IMR-90 (cell line): Measurements from ENCODE around the gene CCDC63. TPM values are rescaled to one million over a fixed set of nuclear protein-coding genes. Genes with fewer than 3 reads are reported as not detected.

Source experiments
- ATAC-seq: fragments of 200-7000 bp; cut with Tn5 transposase; 2 replicates; pipeline ENCODE4 v1.9.1; 2020; ENCODE audit warnings: low read depth, mild to moderate bottlenecking, moderate library complexity
- BruUV-seq: library from RNA; stranded (reverse); fragments of 400-500 nt; replicated peaks from 2 replicates; lab custom pipeline; 2021; lab: Mats Ljungman, UMichigan
- CTCF ChIA-PET: fragments of 300-600 bp; formaldehyde crosslinking; extraction: SDS; loops from one replicate; lab custom pipeline; 2021; ENCODE audit warnings: antibody characterized with exemption; lab: Yijun Ruan, JAX
- POLR2A ChIA-PET: fragments of 300-600 bp; sonication (Branson Sonifier 250); formaldehyde crosslinking; loops from one replicate; lab custom pipeline; 2022; ENCODE audit warnings: antibody characterized with exemption; ENCODE audit not compliant: unreplicated experiment; lab: Charles Lee
- DNase-seq: peaks from one replicate; pipeline ENCODE4 v3.0.0; 2013
- H2AFZ ChIP-seq: replicated peaks from 2 replicates; pipeline ENCODE3; 2013; ENCODE audit warnings: low read length, mild to moderate bottlenecking; ENCODE audit not compliant: poor library complexity
- H2AK5ac ChIP-seq: 2 replicates; pipeline ENCODE4 v1.6.1; 2013; ENCODE audit warnings: low read depth, low read length, inconsistent platforms
- H2AK9ac ChIP-seq: replicated peaks from 2 replicates; pipeline ENCODE3; 2013; ENCODE audit warnings: mild to moderate bottlenecking, low read depth, low read length, moderate library complexity; ENCODE audit not compliant: poor library complexity
- H2BK120ac ChIP-seq: 2 replicates; pipeline ENCODE4 v1.6.1; 2013; ENCODE audit warnings: low read depth, low read length, inconsistent platforms
- H2BK15ac ChIP-seq: 3 replicates; pipeline ENCODE4 v1.6.1; 2013; ENCODE audit warnings: low read depth, low read length, inconsistent platforms
- H2BK20ac ChIP-seq: 2 replicates; pipeline ENCODE4 v1.6.1; 2013; ENCODE audit warnings: low read depth, mild to moderate bottlenecking, inconsistent platforms, low read length, moderate library complexity
- H2BK5ac ChIP-seq: 2 replicates; pipeline ENCODE4 v1.6.1; 2013; ENCODE audit warnings: mild to moderate bottlenecking, low read depth, low read length, inconsistent platforms; ENCODE audit not compliant: poor library complexity, severe bottlenecking
- H3K14ac ChIP-seq: replicated peaks from 2 replicates; pipeline ENCODE4 v1.6.1; 2013; ENCODE audit warnings: low read depth, low read length, inconsistent platforms
- H3K18ac ChIP-seq: 2 replicates; pipeline ENCODE4 v1.6.1; 2013; ENCODE audit warnings: low read depth, low read length, control low read depth
- H3K23ac ChIP-seq: 2 replicates; pipeline ENCODE4 v1.6.1; 2013; ENCODE audit warnings: low read depth, low read length, inconsistent platforms
- H3K27ac ChIP-seq: 2 replicates; pipeline ENCODE4 v1.5.1; 2013; ENCODE audit warnings: mild to moderate bottlenecking, control low read depth, low read length; ENCODE audit not compliant: insufficient read depth
- H3K27me3 ChIP-seq: 2 replicates; pipeline ENCODE4 v1.6.1; 2013; ENCODE audit warnings: low read length; ENCODE audit not compliant: control insufficient read depth, insufficient read depth
- H3K36me3 ChIP-seq: 2 replicates; pipeline ENCODE4 v1.6.1; 2013; ENCODE audit warnings: low read length, mixed read lengths; ENCODE audit not compliant: control insufficient read depth, insufficient read depth
- H3K4ac ChIP-seq: 2 replicates; pipeline ENCODE4 v1.6.1; 2013; ENCODE audit warnings: low read depth, low read length, inconsistent platforms
- H3K4me1 ChIP-seq: 2 replicates; pipeline ENCODE4 v1.6.1; 2013; ENCODE audit warnings: low read length, mixed read lengths; ENCODE audit not compliant: control insufficient read depth, insufficient read depth
- H3K4me2 ChIP-seq: 2 replicates; pipeline ENCODE4 v1.6.1; 2013; ENCODE audit warnings: low read depth, mild to moderate bottlenecking, control low read depth, low read length, moderate library complexity
- H3K4me3 ChIP-seq: 2 replicates; pipeline ENCODE4 v1.5.1; 2013; ENCODE audit warnings: low read depth, mild to moderate bottlenecking, control low read depth, low read length, moderate library complexity; ENCODE audit not compliant: insufficient read depth
- H3K56ac ChIP-seq: 2 replicates; pipeline ENCODE4 v1.6.1; 2013; ENCODE audit warnings: low read length, inconsistent platforms; ENCODE audit not compliant: insufficient read depth; ENCODE audit errors: extremely low read depth
- H3K79me1 ChIP-seq, 2 experiments: 2 replicates each; pipeline ENCODE4 v1.6.1; 2013; ENCODE audit warnings: low read length in 2 of 2, inconsistent platforms in 1 of 2, low read depth in 1 of 2
- H3K9ac ChIP-seq: 2 replicates; pipeline ENCODE4 v1.6.1; 2013; ENCODE audit warnings: low read depth, low read length, control low read depth
- H3K9me1 ChIP-seq: 2 replicates; pipeline ENCODE4 v1.6.1; 2013; ENCODE audit warnings: low read length, inconsistent platforms; ENCODE audit not compliant: insufficient read depth
- H3K9me3 ChIP-seq: 2 replicates; pipeline ENCODE4 v1.6.1; 2013; ENCODE audit warnings: low read length; ENCODE audit not compliant: control insufficient read depth, insufficient read depth
- H4K20me1 ChIP-seq: 2 replicates; pipeline ENCODE4 v1.6.1; 2013; ENCODE audit warnings: low read length, inconsistent platforms; ENCODE audit not compliant: insufficient read depth
- H4K5ac ChIP-seq: 2 replicates; pipeline ENCODE4 v1.6.1; 2013; ENCODE audit warnings: mild to moderate bottlenecking, low read depth, low read length, control low read depth
- H4K8ac ChIP-seq, 2 experiments: 2 replicates each; pipeline ENCODE4 v1.6.1; 2013; ENCODE audit warnings: low read depth in 2 of 2, low read length in 2 of 2, control low read depth in 1 of 2, inconsistent platforms in 1 of 2
- H4K91ac ChIP-seq: 2 replicates; pipeline ENCODE4 v1.6.1; 2013; ENCODE audit warnings: low read depth, low read length, inconsistent platforms; ENCODE audit not compliant: insufficient read depth
- CEBPB ChIP-seq: IDR thresholded peaks from 2 replicates; pipeline ENCODE4 v1.6.1; 2012; ENCODE audit warnings: low read depth, low read length, improper control_type of control experiment
- CHD1 ChIP-seq: IDR thresholded peaks from 2 replicates; pipeline ENCODE4 v1.6.1; 2012; ENCODE audit warnings: low read depth, low read length, improper control_type of control experiment
- RFX5 ChIP-seq: IDR thresholded peaks from 2 replicates; pipeline ENCODE4 v1.8.0; 2012; ENCODE audit warnings: low read depth, mild to moderate bottlenecking, low read length, moderate library complexity
- WGBS, 2 experiments: methylation state at CpG; one replicate each; pipeline versions ENCODE4 v1.1.5 to v1.1.7; 2013; ENCODE audit warnings: missing lambda C conversion rate in 2 of 2; ENCODE audit not compliant: insufficient read length in 1 of 2; ENCODE audit errors: extremely low coverage in 2 of 2; 5-methylcytosine and 5-hydroxymethylcytosine counted together
- dilution Hi-C: fragments of 300-500 bp; cut with HindIII; formaldehyde crosslinking; loops from one replicate; pipeline ENCODE4 v1.14.3; 2018; ENCODE audit warnings: low sequenced_read_pairs; ENCODE audit not compliant: unreplicated experiment
- in situ Hi-C: fragments of 300-500 bp; cut with MboI; formaldehyde crosslinking; loops from 3 replicates; pipeline ENCODE4 v1.14.3; 2019; ENCODE audit warnings: low sequenced_read_pairs, inconsistent platforms, mixed read lengths
- intact Hi-C: fragments of 100-400 bp; cut with micrococcal nuclease; formaldehyde crosslinking; loops from 2 replicates; pipeline ENCODE4 v1.10.0; 2022
- polyA plus RNA-seq, 3 experiments: library from polyadenylated mRNA; depleted of rRNA; stranded (reverse); fragments of >200 nt; gene quantifications; 2 replicates each; pipeline ENCODE4 v1.2.3, GENCODE V29; 2012; ENCODE audit warnings: low replicate concordance in 1 of 3
- total RNA-seq: library from RNA; depleted of rRNA; stranded (reverse); fragments of >200 nt; gene quantifications from 2 replicates; pipeline ENCODE4 v1.2.3, GENCODE V29; 2012

The CCDC63 gene
- total and polyA plus RNA-seq, 2 of the 4 experiments (the other 2 are of a cell fraction) = not detected

- intact Hi-C loops (no loop called here), dilution Hi-C loops (no loop called here), in situ Hi-C loops (no loop called here)
- Histone ChIP-seq H2AK5ac (no peak overlapping the region), H3K18ac (no peak overlapping the region), H4K91ac (no peak overlapping the region), H3K9me1 (no peaks in the 10 kb centered on the region), H4K8ac (no peak overlapping the region), H3K27me3 (peaks cover 1% of the 10 kb centered on the region), H2AFZ (no peak overlapping the region), H2AK9ac (no peak overlapping the region), H2BK20ac (no peak overlapping the region), H3K4me1 (no peaks in the 10 kb centered on the region), H3K79me1 (no peaks in the 10 kb centered on the region), H3K4ac (no peak overlapping the region), H2BK120ac (no peak overlapping the region), H3K9me3 (no peaks in the 10 kb centered on the region), H4K5ac (no peak overlapping the region), H2BK15ac (no peak overlapping the region), H4K20me1 (no peaks in the 10 kb centered on the region), H3K4me3 (no peak overlapping the region), H3K36me3 (no peaks in the 10 kb centered on the region), H3K4me2 (no peak overlapping the region), H3K9ac (no peak overlapping the region), H3K14ac (no peak overlapping the region), H2BK5ac (no peak overlapping the region), H3K23ac (no peak overlapping the region), H3K27ac (no peak overlapping the region), H3K56ac (no peak overlapping the region)
- no peak for DNase-seq
- POLR2A ChIA-PET = no interaction called here
- TF ChIP-seq CHD1 (no peak), CEBPB (no peak), RFX5 (no peak)
- CTCF ChIA-PET = no interaction called here
- BruUV-seq = no TSS peak
- ATAC-seq = no peak
- WGBS, 2 experiments = 60% methylated on average over 1 of the region's 4 CpGs; no CpG with 5 or more reads in 1 of the 2 experiments
These were observed 76.4 kb downstream of the CCDC63 start for GRCh38 chr12:110923192-110923591.
